K562 (cell line): ENCODE data around the gene CYP2J2. TPM values are rescaled to one million over a fixed set of nuclear protein-coding genes. Genes with fewer than 3 reads are reported as not detected.

Experiments used
- ATAC-seq: fragments of 200-7000 bp; cut with Tn5 transposase; 3 replicates; pipeline ENCODE4 v1.9.1; 2020; ENCODE audit warnings: moderate library complexity
- BruUV-seq: library from RNA; stranded (reverse); fragments of 400-500 nt; replicated peaks from 2 replicates; lab custom pipeline; 2021; lab: Mats Ljungman, UMichigan
- CTCF ChIA-PET: fragments of 300-600 bp; formaldehyde crosslinking; extraction: SDS; loops from one replicate; lab custom pipeline; 2021; ENCODE audit warnings: low intra/inter-chr PET ratio; lab: Yijun Ruan, JAX
- POLR2A ChIA-PET: fragments of 300-600, 350-650 bp; sonication (Branson Sonifier 250); formaldehyde crosslinking; extraction: SDS; loops from one replicate; lab custom pipeline; 2021; ENCODE audit warnings: antibody characterized with exemption, inconsistent platforms; lab: Yijun Ruan, JAX
- DNase-seq, 4 experiments: peaks; one replicate each; pipeline versions ENCODE4 v3.0.0 to v3.0.0-alpha.2; 2011 to 2018; ENCODE audit warnings: low spot score in 3 of 4, mixed read lengths in 3 of 4; ENCODE audit errors: extremely low read depth in 1 of 4
- FAIRE-seq: peaks from 2 replicates; lab custom pipeline; 2011; peaks lifted over from hg19 to GRCh38; lab: Jason Lieb, UNC
- H2AFZ ChIP-seq: 2 replicates; pipeline ENCODE4 v1.6.0; 2011; ENCODE audit warnings: low read depth, low read length, control low read depth, inconsistent platforms
- H3K27ac ChIP-seq: fragments of 200-600 bp; 3 replicates; pipeline ENCODE4 v1.8.0; 2011; ENCODE audit warnings: low read depth, mild to moderate bottlenecking, control low read depth, inconsistent platforms, low read length, moderate library complexity, mixed read lengths; ENCODE audit errors: extremely low read depth
- H3K27me3 ChIP-seq, 2 experiments: fragments of 300-600 bp in 1 of 2; 2 replicates in 1 of 2; 3 replicates in 1 of 2; pipeline versions ENCODE4 v1.6.0 to v1.8.0; 2011; ENCODE audit warnings: inconsistent platforms in 2 of 2, low read length in 2 of 2, mild to moderate bottlenecking in 1 of 2, mixed read lengths in 1 of 2, moderate library complexity in 1 of 2; ENCODE audit not compliant: control insufficient read depth in 2 of 2, insufficient read depth in 2 of 2
- H3K36me3 ChIP-seq: fragments of 300-600 bp; 3 replicates; pipeline ENCODE4 v1.8.0; 2011; ENCODE audit warnings: mild to moderate bottlenecking, low read length, inconsistent platforms; ENCODE audit not compliant: control insufficient read depth, insufficient read depth
- H3K4me1 ChIP-seq, 2 experiments: fragments of 200-600 bp in 1 of 2; replicated peaks in 1 of 2; 2 replicates in 1 of 2; 3 replicates in 1 of 2; pipeline versions ENCODE4 v1.5.1 to v1.8.0; 2011; ENCODE audit warnings: inconsistent platforms in 2 of 2, low read length in 2 of 2, mild to moderate bottlenecking in 1 of 2, mixed read lengths in 1 of 2, moderate library complexity in 1 of 2; ENCODE audit not compliant: control insufficient read depth in 2 of 2, insufficient read depth in 2 of 2
- H3K4me2 ChIP-seq: 2 replicates; pipeline ENCODE4 v1.6.1; 2011; ENCODE audit warnings: low read length, control low read depth, inconsistent platforms, mixed read lengths; ENCODE audit not compliant: insufficient read depth
- H3K4me3 ChIP-seq: fragments of 200-600 bp; sonication (generic), shearing (Covaris generic); 2 replicates; pipeline ENCODE4 v1.5.1; 2016; ENCODE audit warnings: control low read depth, inconsistent platforms
- H3K79me2 ChIP-seq: fragments of 200-600 bp; 3 replicates; pipeline ENCODE4 v1.8.0; 2011; ENCODE audit warnings: low read length, inconsistent platforms; ENCODE audit not compliant: control insufficient read depth, insufficient read depth
- H3K9ac ChIP-seq, 2 experiments: 2 replicates each; pipeline versions ENCODE4 v1.6.0 to v1.6.1; 2011; ENCODE audit warnings: low read depth in 2 of 2, low read length in 2 of 2, control low read depth in 1 of 2, inconsistent platforms in 1 of 2, mild to moderate bottlenecking in 1 of 2, mixed read lengths in 1 of 2; ENCODE audit not compliant: insufficient read depth in 1 of 2
- H3K9me1 ChIP-seq: one replicate; pipeline ENCODE4 v1.6.0; 2011; ENCODE audit warnings: inconsistent platforms, mild to moderate bottlenecking, low read length, moderate library complexity; ENCODE audit not compliant: control insufficient read depth, insufficient read depth
- H3K9me3 ChIP-seq: replicated peaks from 2 replicates; pipeline ENCODE4 v1.5.1; 2011; ENCODE audit warnings: low read depth, low read length, inconsistent platforms; ENCODE audit not compliant: control insufficient read depth, insufficient read depth
- H4K20me1 ChIP-seq: replicated peaks from 2 replicates; pipeline ENCODE4 v1.6.1; 2011; ENCODE audit warnings: low read length, inconsistent platforms, mixed read lengths; ENCODE audit not compliant: control insufficient read depth, insufficient read depth
- DDX20 ChIP-seq: fragments of 450-650 bp; IDR thresholded peaks from 2 replicates; pipeline ENCODE4 v1.6.1; 2016; ENCODE audit warnings: missing genetic modification characterization, low read depth, mild to moderate bottlenecking, missing compliant biosample characterization, moderate library complexity
- HDAC2 ChIP-seq: fragments of 450-650 bp; IDR thresholded peaks from 2 replicates; pipeline ENCODE4 v1.6.1; 2016; ENCODE audit warnings: mild to moderate bottlenecking
- MTA3 ChIP-seq: fragments of 450-650 bp; formaldehyde crosslinking; IDR thresholded peaks from 2 replicates; pipeline ENCODE4 v1.6.1; 2017; ENCODE audit warnings: mild to moderate bottlenecking, borderline replicate concordance
- NCOA2 ChIP-seq, 2 experiments: fragments of 450-650 bp; IDR thresholded peaks; 2 replicates each; pipeline ENCODE4 v1.6.1; 2018; ENCODE audit warnings: mild to moderate bottlenecking in 2 of 2, moderate library complexity in 1 of 2; ENCODE audit not compliant: partially characterized antibody in 2 of 2
- PRMT5 ChIP-seq: sonication (generic); formaldehyde crosslinking; IDR thresholded peaks from 2 replicates; pipeline ENCODE4 v1.5.0; 2020; ENCODE audit warnings: missing genetic modification reagents
- RFX5 ChIP-seq: IDR thresholded peaks from 2 replicates; pipeline ENCODE4 v1.6.1; 2011; ENCODE audit warnings: low read depth, mild to moderate bottlenecking, improper control_type of control experiment, low read length
- SRF ChIP-seq, 2 experiments: fragments of 250-450, 450-650 bp in 1 of 2; sonication (Bioruptor Pico) in 1 of 2; sonication (generic) in 1 of 2; formaldehyde crosslinking; IDR thresholded peaks; 2 replicates each; pipeline versions ENCODE4 v1.5.0 to v1.5.1; 2020 to 2022; ENCODE audit warnings: mild to moderate bottlenecking in 1 of 2, missing genetic modification reagents in 1 of 2
- TFAP4 ChIP-seq: sonication (generic); formaldehyde crosslinking; IDR thresholded peaks from 2 replicates; pipeline ENCODE4 v1.8.0; 2022; ENCODE audit warnings: missing genetic modification reagents, mild to moderate bottlenecking, moderate library complexity, borderline replicate concordance
- TOE1 ChIP-seq, 2 experiments: fragments of 450-650 bp in 1 of 2; sonication (generic) in 1 of 2; formaldehyde crosslinking in 1 of 2; IDR thresholded peaks; 2 replicates each; pipeline versions ENCODE4 v1.7.1 to v1.8.0; 2016 to 2022; ENCODE audit warnings: borderline replicate concordance in 2 of 2, mild to moderate bottlenecking in 2 of 2, antibody characterized with exemption in 1 of 2, inconsistent platforms in 1 of 2, low read depth in 1 of 2, missing genetic modification reagents in 1 of 2, moderate library complexity in 1 of 2
- ZBTB17 ChIP-seq: fragments of 450-650 bp; formaldehyde crosslinking; IDR thresholded peaks from 2 replicates; pipeline ENCODE4 v1.4.0; 2020; ENCODE audit warnings: mild to moderate bottlenecking
- ZKSCAN1 ChIP-seq: fragments of 150-350 bp; IDR thresholded peaks from 2 replicates; pipeline ENCODE4 v1.6.1; 2016; ENCODE audit warnings: low read depth, low read length
- ZNF431 ChIP-seq: sonication (generic); formaldehyde crosslinking; IDR thresholded peaks from 2 replicates; pipeline ENCODE4 v1.8.0; 2022; ENCODE audit warnings: mild to moderate bottlenecking, missing genetic modification reagents
- ZNF445 ChIP-seq: fragments of 250-450 bp; sonication (Bioruptor Pico); IDR thresholded peaks from 2 replicates; pipeline ENCODE4 v1.4.0; 2020; ENCODE audit warnings: low read depth, mild to moderate bottlenecking, moderate library complexity
- ZNF507 ChIP-seq: conservative IDR thresholded peaks from 2 replicates; pipeline ENCODE4 v1.6.1; 2017; ENCODE audit warnings: missing genetic modification characterization, missing compliant biosample characterization
- ZNF79 ChIP-seq: fragments of 250-450 bp; sonication (Bioruptor Pico); IDR thresholded peaks from 2 replicates; pipeline ENCODE4 v1.4.0; 2020; ENCODE audit warnings: low read depth, mild to moderate bottlenecking, moderate library complexity
- WGBS: fragments of 100-300 bp; shearing (Covaris generic); methylation state at CpG from one replicate; pipeline ENCODE4 v1.1.6; 2016; ENCODE audit warnings: low coverage, mixed read lengths; ENCODE audit not compliant: insufficient coverage; ENCODE audit errors: missing lambda C conversion rate; 5-methylcytosine and 5-hydroxymethylcytosine counted together
- in situ Hi-C: fragments of 300-500 bp; cut with MboI; formaldehyde crosslinking; loops from 4 replicates; pipeline ENCODE4 v1.15.0; 2018; ENCODE audit warnings: inconsistent platforms, mixed read lengths
- intact Hi-C: fragments of 100-400 bp; cut with micrococcal nuclease; formaldehyde crosslinking; loops from 2 replicates; pipeline ENCODE4 v1.14.2; 2022
- polyA plus RNA-seq, 8 experiments: library from polyadenylated mRNA; depleted of rRNA in 4 of 8; stranded (reverse) in 5 of 8; unstranded in 3 of 8; fragments of >200 nt; fragmentation: Nextera tagmentation in 2 of 8; fragmentation: Illumina TruSeq in 1 of 8; extraction: Ambion mirVana in 2 of 8; extraction: Trizol in 1 of 8; gene quantifications; 2 replicates each; pipeline versions ENCODE4 v1.2.1 to v1.2.3, GENCODE V29; 2011 to 2014; ENCODE audit warnings: inconsistent platforms in 1 of 8, missing spikeins in 1 of 8
- total RNA-seq, 7 experiments: library from RNA; depleted of rRNA in 6 of 7; stranded (reverse); fragments of >200 nt in 6 of 7; fragmentation: Illumina TruSeq in 2 of 7; extraction: Trizol in 2 of 7; gene quantifications; 2 replicates each; pipeline versions ENCODE4 v1.2.1 to v1.2.3, GENCODE V29; 2011 to 2021; ENCODE audit warnings: low replicate concordance in 1 of 7
- TF ChIP-seq, protein P1 (sequence below): fragments of 250-450 bp; sonication (Bioruptor Pico); IDR thresholded peaks from 2 replicates; pipeline ENCODE4 v1.5.0; 2021

The CYP2J2 gene
- total and polyA plus RNA-seq, 9 of the 15 experiments (the other 6 are each of a cell fraction or from before 2014, with no cell fraction given), result not detected

GRCh38 chr1:59919746-59920145, 6.8 kb downstream of the CYP2J2 start:
- Histone ChIP-seq H3K4me3 (no peak overlapping the region), H3K9ac (no peak overlapping the region), H3K9me3 (no peaks in the 10 kb centered on the region), H3K4me2 (no peak overlapping the region), H3K27me3 (no peaks in the 10 kb centered on the region), H3K36me3 (no peaks in the 10 kb centered on the region), H3K9me1 (no peaks in the 10 kb centered on the region), H2AFZ (no peak overlapping the region), H3K79me2 (no peaks in the 10 kb centered on the region), H3K4me1 (no peaks in the 10 kb centered on the region), H3K27ac (no peak overlapping the region), H4K20me1 (no peaks in the 10 kb centered on the region)
- WGBS, result 0% methylated on average over 2 of the region's 2 CpGs
- CTCF ChIA-PET, result no interaction called here
- in situ Hi-C loops (no loop called here), intact Hi-C loops (no loop called here)
- ATAC-seq (no peak), FAIRE-seq (no peak), DNase-seq (no peak)
- POLR2A ChIA-PET, result no interaction called here
- TF ChIP-seq DDX20 (tag) (no peak), ZKSCAN1 (no peak), ZNF445 (no peak), PRMT5 (no peak), HDAC2 (no peak)
- no TSS peak for BruUV-seq

DNA sequence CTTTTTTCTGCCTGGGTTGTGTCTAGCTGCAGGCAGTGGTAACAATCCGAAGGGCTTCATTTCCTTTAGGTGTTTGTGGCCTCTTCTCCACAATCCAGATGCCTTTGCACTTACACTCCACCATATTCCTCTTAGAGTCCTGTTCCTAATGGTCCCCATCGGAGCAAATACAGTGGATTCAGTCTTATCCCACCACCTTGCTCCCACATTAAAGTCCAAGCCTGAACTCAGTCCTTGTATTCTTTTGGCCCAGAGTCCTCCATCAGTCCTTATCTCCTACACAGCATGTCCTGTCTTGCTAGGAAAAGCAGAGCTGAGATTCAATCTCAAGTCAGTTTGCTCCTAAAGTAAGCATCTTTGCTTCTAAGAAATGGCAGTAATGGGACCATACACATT, 8.8 kb downstream of the CYP2J2 start:
- H3K36me3 ChIP-seq, result no peaks in the 10 kb centered on the region
- in situ Hi-C loops, result no loop called here
- no peaks in the 10 kb centered on the region for H3K27me3 ChIP-seq
- no peaks in the 10 kb centered on the region for H4K20me1 ChIP-seq
- no peak overlapping the region for H3K4me3 ChIP-seq
- H3K4me1 ChIP-seq, result no peaks in the 10 kb centered on the region
- POLR2A ChIA-PET, result no interaction called here
- H3K9ac ChIP-seq, result no peak overlapping the region
- no peaks in the 10 kb centered on the region for H3K9me3 ChIP-seq
- no peaks in the 10 kb centered on the region for H3K9me1 ChIP-seq
- no TSS peak for BruUV-seq
- no peak overlapping the region for H2AFZ ChIP-seq
- 0% methylated on average over 2 of the region's 2 CpGs for WGBS
- intact Hi-C loops, result no loop called here
- no peak overlapping the region for H3K27ac ChIP-seq
- DNase-seq (no peak), ATAC-seq (no peak), FAIRE-seq (no peak)
- no peak overlapping the region for H3K4me2 ChIP-seq
- CTCF ChIA-PET, result no interaction called here
- no peaks in the 10 kb centered on the region for H3K79me2 ChIP-seq
- TF ChIP-seq ZNF431 (CRISPR knock-in tag), result no peak
- TF ChIP-seq NCOA2 (IDR thresholded peaks at IDR 0.05; ENCODE audit: partially characterized antibody in 2 of 2), result no peak
- no peak for TF ChIP-seq ZBTB17
- no peak for TF ChIP-seq SRF (CRISPR knock-in tag; IDR thresholded peaks at IDR 0.05)
- TF ChIP-seq RFX5, result no peak
- TF ChIP-seq TOE1 (IDR thresholded peaks at IDR 0.05; ENCODE audit: borderline replicate concordance), result no peak
- no peak for TF ChIP-seq TOE1 (CRISPR knock-in tag; IDR thresholded peaks at IDR 0.05; ENCODE audit: borderline replicate concordance, low read depth)
- no peak for TF ChIP-seq MTA3
- no peak for TF ChIP-seq ZNF79 (CRISPR knock-in tag)
- TF ChIP-seq ZNF507 (tag), result no peak
- TF ChIP-seq TFAP4 (CRISPR knock-in tag), result no peak
- TF ChIP-seq, protein P1, sequence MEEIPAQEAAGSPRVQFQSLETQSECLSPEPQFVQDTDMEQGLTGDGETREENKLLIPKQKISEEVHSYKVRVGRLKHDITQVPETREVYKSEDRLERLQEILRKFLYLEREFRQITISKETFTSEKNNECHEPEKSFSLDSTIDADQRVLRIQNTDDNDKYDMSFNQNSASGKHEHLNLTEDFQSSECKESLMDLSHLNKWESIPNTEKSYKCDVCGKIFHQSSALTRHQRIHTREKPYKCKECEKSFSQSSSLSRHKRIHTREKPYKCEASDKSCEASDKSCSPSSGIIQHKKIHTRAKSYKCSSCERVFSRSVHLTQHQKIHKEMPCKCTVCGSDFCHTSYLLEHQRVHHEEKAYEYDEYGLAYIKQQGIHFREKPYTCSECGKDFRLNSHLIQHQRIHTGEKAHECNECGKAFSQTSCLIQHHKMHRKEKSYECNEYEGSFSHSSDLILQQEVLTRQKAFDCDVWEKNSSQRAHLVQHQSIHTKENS (CRISPR knock-in tag), result no peak
